GM12865 (cell line): Measurements from ENCODE around the gene KYNU.
"Not testable (repeated sequence)": the region's sequence is repeated elsewhere in the genome, so short reads cannot be mapped to it uniquely, and the experiment has no call there.

Experiments
- DNase-seq: peaks from one replicate; pipeline ENCODE4 v3.0.0; 2010; ENCODE audit warnings: low read depth
- H3K4me3 ChIP-seq: 2 replicates; pipeline ENCODE4 v1.5.1; 2011; ENCODE audit warnings: mild to moderate bottlenecking, low read depth, low read length, control low read depth
- CTCF ChIP-seq: IDR thresholded peaks from 2 replicates; pipeline ENCODE4 v1.5.1; 2011; ENCODE audit warnings: low read length, control low read depth, low read depth, inconsistent platforms; ENCODE audit not compliant: insufficient read depth; ENCODE audit errors: missing control alignments

The KYNU gene

GRCh38 chr2:142849820-142850219 lies 27.6 kb upstream of the KYNU start:
- TF ChIP-seq CTCF, result no peak
- no peak overlapping the region for H3K4me3 ChIP-seq
- no peak for DNase-seq

- no peak for TF ChIP-seq CTCF
- H3K4me3 ChIP-seq, result no peak overlapping the region
- DNase-seq, result no peak
Measured at GRCh38 chr2:142853912-142854311, 23.6 kb upstream of the KYNU start.

DNA sequence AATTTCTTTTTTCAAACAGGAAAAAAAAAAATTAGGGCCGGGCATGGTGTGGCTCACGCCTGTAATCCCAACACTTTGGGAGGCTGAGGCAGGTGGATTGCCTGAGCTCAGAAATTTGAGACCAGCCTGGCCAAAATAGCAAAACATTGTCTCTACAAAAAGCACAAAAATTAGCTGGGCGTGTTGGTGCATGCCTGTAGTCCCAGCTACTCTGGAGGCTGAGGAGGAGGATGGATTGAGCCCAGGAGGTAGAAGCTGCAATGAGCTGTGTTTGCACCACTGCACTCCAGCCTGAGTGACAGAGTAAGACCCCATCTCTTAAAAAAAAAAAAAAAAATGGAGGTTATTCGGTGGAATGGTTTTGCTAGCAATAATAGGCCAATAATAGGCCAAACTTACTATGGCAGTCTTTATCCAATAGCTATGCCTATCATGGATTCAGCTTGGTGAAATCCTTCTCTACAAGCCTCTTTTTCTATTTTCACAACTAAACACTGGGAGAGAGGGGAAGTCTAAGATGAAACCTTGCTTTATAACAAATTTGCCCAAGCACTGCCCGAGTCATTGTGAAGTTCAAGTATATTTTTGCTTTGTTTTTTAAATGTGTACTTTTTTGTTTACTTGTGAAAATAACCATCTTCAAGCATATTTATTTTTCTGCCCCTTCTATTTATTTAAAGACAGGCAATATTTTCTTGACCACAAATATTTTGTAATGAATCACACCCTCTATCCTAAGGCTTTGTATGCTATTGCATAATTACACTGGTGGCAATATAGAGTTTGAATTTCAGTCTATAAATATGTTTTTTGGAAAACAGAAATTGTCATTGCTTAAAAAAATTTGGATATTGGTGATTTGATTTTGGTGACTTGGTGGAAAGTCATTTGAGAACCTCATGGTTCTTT lies 20.0 kb upstream of the KYNU start:
- DNase-seq, result no peak
- no peak for TF ChIP-seq CTCF
- no peak overlapping the region for H3K4me3 ChIP-seq

- no peak for TF ChIP-seq CTCF
- DNase-seq, result no peak
- H3K4me3 ChIP-seq, result no peak overlapping the region
Measured at GRCh38 chr2:142858961-142859360, 18.5 kb upstream of the KYNU start.

GRCh38 chr2:142862299-142862698 lies 15.2 kb upstream of the KYNU start:
- DNase-seq, result no peak
- TF ChIP-seq CTCF, result no peak
- no peak overlapping the region for H3K4me3 ChIP-seq

DNA sequence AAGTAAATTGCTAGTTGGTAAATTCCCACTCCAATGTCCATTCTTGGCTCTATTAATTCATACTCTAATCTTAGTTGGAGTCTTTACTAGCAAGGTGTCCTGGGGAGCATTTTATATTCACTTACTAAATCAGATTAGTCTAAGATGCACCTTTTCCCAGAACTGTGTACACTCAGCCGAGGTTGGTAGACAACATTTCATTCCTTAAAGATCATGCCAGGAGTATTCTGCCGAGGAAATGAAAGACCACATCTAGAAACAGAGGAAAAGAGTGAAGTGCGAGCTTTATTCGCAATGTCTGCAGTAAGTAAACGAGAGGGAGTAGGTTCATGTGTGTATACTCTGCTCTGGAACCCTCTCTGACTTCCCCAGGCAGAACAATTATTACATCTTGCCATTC lies 14.6 kb upstream of the KYNU start:
- H3K4me3 ChIP-seq, result no peak overlapping the region
- no peak for TF ChIP-seq CTCF
- no peak for DNase-seq

GRCh38 chr2:142863485-142863961 lies 13.9 kb upstream of the KYNU start:
- no peak for TF ChIP-seq CTCF
- DNase-seq, result no peak
- no peak overlapping the region for H3K4me3 ChIP-seq

DNA sequence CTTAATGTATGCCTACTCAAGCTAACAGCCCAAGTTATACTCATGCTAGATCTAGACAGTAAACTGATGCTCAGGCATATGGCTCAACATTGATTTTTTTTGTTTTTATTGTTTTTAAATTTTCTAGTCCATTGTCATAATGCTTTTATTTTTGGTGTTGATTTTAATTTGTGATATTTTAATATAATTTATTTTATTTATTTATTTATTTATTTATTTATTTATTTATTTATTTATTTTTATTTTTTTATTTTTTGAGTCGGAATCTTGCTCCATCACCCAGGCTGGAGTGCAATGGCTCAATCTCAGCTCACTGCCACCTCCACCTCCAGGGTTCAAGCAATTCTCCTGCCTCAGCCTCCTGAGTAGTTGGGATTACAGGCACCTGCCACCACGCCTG lies 12.9 kb upstream of the KYNU start:
- H3K4me3 ChIP-seq, DNase-seq: not testable (repeated sequence)
